Ascending aorta (tissue), 2 donors: ENCODE measurements around the gene SIL1. TPM values are rescaled to one million over a fixed set of nuclear protein-coding genes. Genes with fewer than 3 reads are reported as not detected.

ENCODE experiments used
- DNase-seq, 2 donors: peaks; one replicate each; pipeline ENCODE4 v3.0.0-alpha.2; 2019; ENCODE audit warnings: low spot score in 2 of 2
- H3K27ac ChIP-seq, 2 donors: fragments of 200-600 bp; sonication (generic); one replicate each; pipeline ENCODE4 v1.5.1; 2016 to 2017; ENCODE audit warnings: mild to moderate bottlenecking in 1 of 2
- H3K27me3 ChIP-seq: fragments of 200-600 bp; sonication (generic); one replicate; pipeline ENCODE4 v1.5.1; 2017
- H3K36me3 ChIP-seq, 2 donors: fragments of 200-600 bp; sonication (generic); one replicate each; pipeline ENCODE4 v1.5.1; 2016
- H3K4me1 ChIP-seq, 2 donors: fragments of 200-600 bp; sonication (generic); one replicate each; pipeline ENCODE4 v1.5.1; 2016 to 2017; ENCODE audit warnings: mild to moderate bottlenecking in 1 of 2
- H3K4me3 ChIP-seq, 2 donors: fragments of 200-600 bp; sonication (generic); one replicate each; pipeline ENCODE4 v1.5.1; 2016 to 2017; ENCODE audit warnings: mild to moderate bottlenecking in 1 of 2
- H3K9me3 ChIP-seq, 2 donors: fragments of 200-600 bp; sonication (generic); one replicate each; pipeline ENCODE4 v1.5.1; 2016
- intact Hi-C: fragments of 100-400 bp; cut with DNase I; formaldehyde crosslinking; loops from one replicate; pipeline ENCODE4 v1.15.1; 2023
- total RNA-seq: library from RNA; depleted of rRNA; stranded (reverse); fragments of >200 nt; gene quantifications from one replicate; pipeline ENCODE4 v1.1.0, GENCODE V29; 2016
- TF ChIP-seq, protein P1 (sequence below), 3 experiments: fragments of 200-600 bp in 2 of 3; fragments of 450-650 bp in 1 of 3; sonication (generic) in 2 of 3; IDR thresholded peaks; one replicate each; pipeline ENCODE4 v1.5.1; 2016 to 2019; ENCODE audit warnings: antibody characterized with exemption in 3 of 3, mild to moderate bottlenecking in 1 of 3, moderate library complexity in 1 of 3

Gene SIL1
- total RNA-seq, 1 donor from 2014 or later: 53.4 TPM

DNA sequence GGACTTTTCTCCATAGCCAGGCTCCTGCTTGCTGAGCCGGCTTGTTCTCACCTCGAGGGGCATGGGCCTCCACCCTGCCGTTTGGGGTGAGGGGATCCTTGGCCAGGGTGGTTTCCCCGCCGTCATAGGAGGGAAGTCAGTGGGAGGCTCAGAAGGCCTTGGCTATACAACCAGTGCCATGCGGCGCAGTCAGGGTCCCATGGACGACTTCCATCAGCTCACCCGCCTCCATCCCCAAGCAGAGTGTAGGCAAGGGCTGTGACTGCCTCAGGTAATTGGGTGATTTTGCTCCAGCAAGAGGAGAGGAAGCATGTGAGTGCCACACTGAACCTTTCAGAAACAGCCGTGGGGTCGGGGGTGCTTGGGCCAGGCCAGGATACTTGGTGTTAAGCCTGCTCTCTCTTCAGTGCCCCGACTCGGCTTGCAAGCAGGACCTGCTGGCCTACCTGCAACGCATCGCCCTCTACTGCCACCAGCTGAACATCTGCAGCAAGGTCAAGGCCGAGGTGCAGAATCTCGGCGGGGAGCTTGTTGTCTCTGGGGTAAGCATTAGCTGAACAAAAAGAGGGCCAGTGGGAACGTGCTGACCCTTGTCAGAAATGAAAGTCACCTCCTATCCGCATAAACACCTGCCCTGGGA is 265.9 kb downstream of the SIL1 start:
- H3K4me3 ChIP-seq: no peak overlapping the region
- H3K27me3 ChIP-seq: no peaks in the 10 kb centered on the region
- H3K36me3 ChIP-seq: peaks cover 61 to 73% of the 10 kb centered on the region in 2 donors
- DNase-seq: no peak
- no peak overlapping the region for H3K27ac ChIP-seq
- peaks cover 1 to 5% of the 10 kb centered on the region in 2 donors for H3K4me1 ChIP-seq
- no peaks in the 10 kb centered on the region for H3K9me3 ChIP-seq
- intact Hi-C loops: no loop called here
- TF ChIP-seq, protein P1, sequence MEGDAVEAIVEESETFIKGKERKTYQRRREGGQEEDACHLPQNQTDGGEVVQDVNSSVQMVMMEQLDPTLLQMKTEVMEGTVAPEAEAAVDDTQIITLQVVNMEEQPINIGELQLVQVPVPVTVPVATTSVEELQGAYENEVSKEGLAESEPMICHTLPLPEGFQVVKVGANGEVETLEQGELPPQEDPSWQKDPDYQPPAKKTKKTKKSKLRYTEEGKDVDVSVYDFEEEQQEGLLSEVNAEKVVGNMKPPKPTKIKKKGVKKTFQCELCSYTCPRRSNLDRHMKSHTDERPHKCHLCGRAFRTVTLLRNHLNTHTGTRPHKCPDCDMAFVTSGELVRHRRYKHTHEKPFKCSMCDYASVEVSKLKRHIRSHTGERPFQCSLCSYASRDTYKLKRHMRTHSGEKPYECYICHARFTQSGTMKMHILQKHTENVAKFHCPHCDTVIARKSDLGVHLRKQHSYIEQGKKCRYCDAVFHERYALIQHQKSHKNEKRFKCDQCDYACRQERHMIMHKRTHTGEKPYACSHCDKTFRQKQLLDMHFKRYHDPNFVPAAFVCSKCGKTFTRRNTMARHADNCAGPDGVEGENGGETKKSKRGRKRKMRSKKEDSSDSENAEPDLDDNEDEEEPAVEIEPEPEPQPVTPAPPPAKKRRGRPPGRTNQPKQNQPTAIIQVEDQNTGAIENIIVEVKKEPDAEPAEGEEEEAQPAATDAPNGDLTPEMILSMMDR (IDR thresholded peaks at IDR 0.05): no peak

DNA sequence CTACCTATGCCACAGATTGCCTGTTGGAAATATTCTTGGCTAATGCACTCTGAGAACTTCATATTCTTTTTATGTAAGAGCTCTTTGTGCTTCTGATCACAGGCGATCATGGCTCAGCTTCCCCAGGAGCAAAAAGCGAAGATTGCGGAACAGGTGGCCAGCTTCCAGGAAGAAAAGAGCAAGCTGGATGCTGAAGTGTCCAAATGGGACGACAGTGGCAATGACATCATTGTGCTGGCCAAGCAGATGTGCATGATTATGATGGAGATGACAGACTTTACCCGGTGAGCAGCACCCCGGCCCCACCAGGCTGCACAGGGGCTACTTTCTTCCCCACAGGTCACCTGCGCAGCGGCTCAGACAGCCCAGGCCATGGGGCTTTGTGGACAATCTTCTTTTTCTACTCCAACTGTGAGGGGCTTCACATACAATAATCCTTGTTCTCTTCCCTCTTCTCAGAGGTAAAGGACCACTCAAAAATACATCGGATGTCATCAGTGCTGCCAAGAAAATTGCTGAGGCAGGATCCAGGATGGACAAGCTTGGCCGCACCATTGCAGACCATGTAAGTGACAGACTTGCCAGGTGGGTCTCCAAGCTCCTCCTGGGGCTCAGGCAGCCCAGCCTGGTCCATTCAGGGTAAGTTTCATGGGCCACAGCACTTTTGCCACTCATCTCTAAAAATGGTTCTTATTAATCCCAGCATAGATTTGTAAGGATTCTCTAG is 267.6 kb downstream of the SIL1 start:
- intact Hi-C loops: no loop called here
- Histone ChIP-seq H3K27ac (no peak overlapping the region), H3K4me1 (peaks cover 3 to 17% of the 10 kb centered on the region in 2 donors), H3K9me3 (no peaks in the 10 kb centered on the region), H3K27me3 (no peaks in the 10 kb centered on the region), H3K4me3 (no peak overlapping the region), H3K36me3 (peaks cover 68 to 85% of the 10 kb centered on the region in 2 donors)
- TF ChIP-seq, protein P1 (IDR thresholded peaks at IDR 0.05): no peak
- DNase-seq: no peak

DNA sequence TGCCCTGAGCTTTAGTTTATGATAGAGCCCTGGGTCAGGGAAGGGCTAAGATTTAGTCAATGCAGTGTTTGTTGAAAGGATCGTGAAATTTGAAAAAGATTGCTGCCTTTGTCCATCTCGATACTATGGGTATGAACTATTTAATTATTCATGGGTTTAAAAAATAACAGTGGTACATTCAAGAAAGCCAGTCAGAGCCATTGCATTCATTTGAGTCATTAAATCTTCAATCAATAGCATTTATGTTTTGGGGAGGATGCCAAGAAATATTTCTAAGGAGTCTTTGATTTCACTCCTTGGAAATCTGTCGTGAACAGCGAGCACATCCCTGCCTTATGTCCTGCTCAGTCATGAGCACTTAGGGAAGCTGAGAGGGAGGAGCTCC is 268.6 kb downstream of the SIL1 start:
- Histone ChIP-seq H3K4me1 (peaks cover 3 to 17% of the 10 kb centered on the region in 2 donors), H3K27me3 (no peaks in the 10 kb centered on the region), H3K27ac (no peak overlapping the region), H3K4me3 (no peak overlapping the region), H3K9me3 (no peaks in the 10 kb centered on the region), H3K36me3 (peaks cover 72 to 85% of the 10 kb centered on the region in 2 donors)
- intact Hi-C loops: loop anchor here (5.0 kb wide), 2 partner anchors 98 to 107 kb away; no protein-coding TSS in a partner anchor
- DNase-seq: no peak
- TF ChIP-seq, protein P1 (IDR thresholded peaks at IDR 0.05): no peak

DNA sequence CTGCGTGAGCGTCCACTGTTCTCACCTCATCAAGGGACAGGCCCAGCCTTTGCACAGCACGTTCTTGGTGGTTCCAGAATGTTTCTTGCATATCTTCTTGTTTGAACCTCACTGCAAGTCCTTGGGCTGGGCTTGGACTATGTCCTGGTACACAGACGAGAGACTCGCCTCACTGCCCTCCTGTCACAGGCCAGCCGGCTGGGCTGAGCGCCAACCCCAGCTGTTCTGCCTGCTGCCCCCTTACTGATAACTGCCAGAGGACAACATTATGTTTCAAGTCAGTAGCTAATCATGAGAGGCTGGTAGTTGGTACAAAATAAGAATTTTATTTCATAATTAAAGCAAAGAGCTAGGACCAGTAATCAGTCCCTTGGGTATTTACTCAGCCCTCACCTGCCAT is 270.2 kb downstream of the SIL1 start:
- H3K36me3 ChIP-seq: peaks cover 63 to 75% of the 10 kb centered on the region in 2 donors
- H3K27ac ChIP-seq: peak overlapping the region; percentile 62 to 77
- H3K4me1 ChIP-seq: peaks cover 3 to 24% of the 10 kb centered on the region in 2 donors

DNA sequence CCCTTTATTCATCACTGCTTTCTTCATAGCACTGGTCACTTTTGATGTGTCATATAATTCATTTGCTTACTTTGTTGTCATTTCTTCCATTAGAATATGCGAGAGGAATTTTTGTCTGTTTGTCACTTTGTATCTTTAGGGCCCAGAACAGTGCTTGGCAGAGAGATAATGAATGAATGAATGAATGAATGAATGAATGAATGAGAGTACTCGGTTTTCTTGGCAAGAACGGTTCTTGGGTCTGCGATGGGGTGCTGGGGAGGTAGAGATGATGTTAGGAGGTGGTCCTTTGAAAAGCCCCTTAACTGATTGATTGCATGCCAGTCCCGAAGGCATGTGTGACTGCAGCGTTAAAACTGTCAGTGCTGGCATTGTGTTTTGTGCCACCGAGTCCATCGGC is 270.6 kb downstream of the SIL1 start:
- Histone ChIP-seq H3K4me3 (no peak overlapping the region), H3K36me3 (peaks cover 59 to 71% of the 10 kb centered on the region in 2 donors), H3K27ac (peak overlapping the region; percentile 62 to 77), H3K4me1 (peaks cover 3 to 25% of the 10 kb centered on the region in 2 donors), H3K27me3 (no peaks in the 10 kb centered on the region), H3K9me3 (no peaks in the 10 kb centered on the region)
- intact Hi-C loops: loop anchor here (5.0 kb wide), 2 partner anchors 100 to 105 kb away; no protein-coding TSS in a partner anchor
- DNase-seq: no peak
- TF ChIP-seq, protein P1 (IDR thresholded peaks at IDR 0.05): no peak

More for the DNA sequence above, 270.2 kb downstream of the SIL1 start:
- no peaks in the 10 kb centered on the region for H3K27me3 ChIP-seq
- no peaks in the 10 kb centered on the region for H3K9me3 ChIP-seq
- intact Hi-C loops: loop anchor here (5.0 kb wide), 2 partner anchors 99 to 106 kb away; no protein-coding TSS in a partner anchor
- no peak overlapping the region for H3K4me3 ChIP-seq
- TF ChIP-seq, protein P1 (IDR thresholded peaks at IDR 0.05): no peak
- DNase-seq: peak in 1 of 2 donors; percentile 71
